CD4-positive, alpha-beta T cell treated with Interleukin-17A for 4 hours (primary cell): ENCODE results near the gene C8G.

Experiments
- DNase-seq: peaks from one replicate; pipeline ENCODE4 v3.0.0-alpha.2; 2020; ENCODE audit warnings: mixed read lengths

The C8G gene

GRCh38 chr9:136970361-136970760 is 25.3 kb downstream of the C8G start:
- no peak for DNase-seq

- DNase-seq = no peak
Observed at GRCh38 chr9:136971746-136972145, 26.7 kb downstream of the C8G start.

- DNase-seq = no peak
Observed at GRCh38 chr9:136972335-136972734, 27.3 kb downstream of the C8G start.

GRCh38 chr9:136972743-136973142 is 27.7 kb downstream of the C8G start:
- DNase-seq = no peak

GRCh38 chr9:136973618-136974617 is 28.9 kb downstream of the C8G start:
- no peak for DNase-seq

GRCh38 chr9:136974817-136975535 is 29.9 kb downstream of the C8G start:
- DNase-seq = peak; percentile 48

- peak; percentile 45 for DNase-seq
Observed at GRCh38 chr9:136975644-136976043, 30.6 kb downstream of the C8G start.

- DNase-seq = no peak
Observed at GRCh38 chr9:136977223-136977622, 32.2 kb downstream of the C8G start, which contains the start of gene PTGDS. Gene PTGDS, plus strand, starts transcription at chr9:136977504. Its CDS starts 75 bp downstream, at chr9:136977579.

GRCh38 chr9:136977649-136978072 is 32.6 kb downstream of the C8G start:
- no peak for DNase-seq

GRCh38 chr9:136978073-136978864 is 33.2 kb downstream of the C8G start:
- DNase-seq = peak; percentile 63

GRCh38 chr9:136978865-136979544 is 34.0 kb downstream of the C8G start:
- DNase-seq = no peak

- DNase-seq = no peak
Observed at GRCh38 chr9:136979769-136980587, 34.9 kb downstream of the C8G start.

GRCh38 chr9:136980669-136981478 is 35.8 kb downstream of the C8G start:
- DNase-seq = no peak

- DNase-seq = no peak
Observed at GRCh38 chr9:136981588-136982231, 36.7 kb downstream of the C8G start.

- DNase-seq = no peak
Observed at GRCh38 chr9:136982232-136983051, 37.4 kb downstream of the C8G start, which contains the start of gene LCNL1. Gene LCNL1, plus strand, starts transcription at chr9:136982993. Its CDS starts 594 bp downstream, at chr9:136983587.

- DNase-seq = no peak
Observed at GRCh38 chr9:136983167-136983566, 38.1 kb downstream of the C8G start.

GRCh38 chr9:136983656-136984314 is 38.7 kb downstream of the C8G start:
- no peak for DNase-seq

GRCh38 chr9:136984464-136985026 is 39.5 kb downstream of the C8G start:
- DNase-seq = no peak
